HepG2 (cell line): ENCODE measurements around the gene STARD10. TPM values are rescaled to one million over a fixed set of nuclear protein-coding genes. Genes with fewer than 3 reads are reported as not detected.
A peak's percentile ranks its signal among the peaks of the same experiment; 100 is the strongest.
"Not testable (repeated sequence)": the region's sequence is repeated elsewhere in the genome, so short reads cannot be mapped to it uniquely, and the experiment has no call there.

Experiments
- ATAC-seq: fragments of 200-7000 bp; cut with Tn5 transposase; 3 replicates; pipeline ENCODE4 v1.9.1; 2020; ENCODE audit warnings: mild to moderate bottlenecking, moderate library complexity
- BruUV-seq: library from RNA; stranded (reverse); fragments of 400-500 nt; replicated peaks from 2 replicates; lab custom pipeline; 2021; lab: Mats Ljungman, UMichigan
- CTCF ChIA-PET: fragments of 300-600 bp; formaldehyde crosslinking; extraction: SDS; loops from one replicate; lab custom pipeline; 2021; ENCODE audit warnings: low total read pairs, inconsistent platforms, low intra/inter-chr PET ratio; lab: Yijun Ruan, JAX
- POLR2A ChIA-PET: fragments of 350-600 bp; sonication (Branson Sonifier 250); formaldehyde crosslinking; loops from one replicate; lab custom pipeline; 2020; ENCODE audit warnings: antibody characterized with exemption, inconsistent platforms; lab: Yijun Ruan, JAX
- DNase-seq: peaks from one replicate; pipeline ENCODE4 v3.0.0-alpha.2; 2015; ENCODE audit warnings: low spot score
- FAIRE-seq: peaks from 3 replicates; lab custom pipeline; 2011; peaks lifted over from hg19 to GRCh38; lab: Jason Lieb, UNC
- H2AFZ ChIP-seq: one replicate; pipeline ENCODE4 v1.6.1; 2011; ENCODE audit warnings: low read length, inconsistent platforms
- H3K27ac ChIP-seq: fragments of 300-600 bp; 3 replicates; pipeline ENCODE4 v1.8.0; 2011; ENCODE audit warnings: mixed run types, mild to moderate bottlenecking, mixed read lengths, low read length, inconsistent platforms; ENCODE audit not compliant: insufficient read depth; ENCODE audit errors: extremely low read length
- H3K27me3 ChIP-seq, 2 experiments: fragments of 200-600 bp in 1 of 2; 2 replicates in 1 of 2; 3 replicates in 1 of 2; pipeline versions ENCODE4 v1.6.0 to v1.8.0; 2011; ENCODE audit warnings: low read length in 2 of 2, mild to moderate bottlenecking in 2 of 2, moderate library complexity in 2 of 2, inconsistent platforms in 1 of 2; ENCODE audit not compliant: insufficient read depth in 2 of 2, control insufficient read depth in 1 of 2
- H3K36me3 ChIP-seq, 2 experiments: fragments of 200-600 bp in 1 of 2; replicated peaks in 1 of 2; 2 replicates in 1 of 2; 3 replicates in 1 of 2; pipeline versions ENCODE4 v1.5.1 to v1.8.0; 2011; ENCODE audit warnings: low read length in 2 of 2, inconsistent platforms in 1 of 2; ENCODE audit not compliant: insufficient read depth in 2 of 2, control insufficient read depth in 1 of 2
- H3K4me1 ChIP-seq: 2 replicates; pipeline ENCODE4 v1.5.1; 2012; ENCODE audit warnings: low read length, inconsistent platforms; ENCODE audit not compliant: insufficient read depth
- H3K4me2 ChIP-seq: 2 replicates; pipeline ENCODE4 v1.6.0; 2011; ENCODE audit warnings: low read depth, low read length, inconsistent platforms
- H3K4me3 ChIP-seq, 3 experiments: fragments of 200-600 bp in 1 of 3; sonication (generic), shearing (Covaris generic) in 1 of 3; replicated peaks in 1 of 3; 2 replicates each; pipeline ENCODE4 v1.5.1; 2011 to 2016; ENCODE audit warnings: low read length in 3 of 3, inconsistent platforms in 2 of 3, low read depth in 2 of 3, mild to moderate bottlenecking in 2 of 3, control low read depth in 1 of 3, mixed read lengths in 1 of 3; ENCODE audit not compliant: insufficient read depth in 1 of 3
- H3K79me2 ChIP-seq: one replicate; pipeline ENCODE4 v1.6.1; 2011; ENCODE audit warnings: low read length, inconsistent platforms; ENCODE audit not compliant: insufficient read depth
- H3K9ac ChIP-seq: 2 replicates; pipeline ENCODE4 v1.6.0; 2011; ENCODE audit warnings: mild to moderate bottlenecking, low read depth, low read length, inconsistent platforms; ENCODE audit not compliant: insufficient read depth
- H3K9me3 ChIP-seq: 2 replicates; pipeline ENCODE4 v1.5.1; 2012; ENCODE audit warnings: mild to moderate bottlenecking, low read length
- H4K20me1 ChIP-seq: 2 replicates; pipeline ENCODE4 v1.6.0; 2011; ENCODE audit warnings: inconsistent platforms, mild to moderate bottlenecking, low read length, moderate library complexity; ENCODE audit not compliant: insufficient read depth
- HOXD1 ChIP-seq: sonication (generic); formaldehyde crosslinking; IDR thresholded peaks from 2 replicates; pipeline ENCODE4 v1.5.0; 2020; ENCODE audit warnings: missing genetic modification reagents
- JUNB ChIP-seq: sonication (generic); formaldehyde crosslinking; IDR thresholded peaks from 2 replicates; pipeline ENCODE4 v1.8.0; 2022; ENCODE audit warnings: missing genetic modification reagents, mild to moderate bottlenecking, borderline replicate concordance
- RCOR2 ChIP-seq: IDR thresholded peaks from 2 replicates; pipeline ENCODE4 v1.6.1; 2016; ENCODE audit warnings: missing biosample characterization, missing genetic modification reagents
- RELA ChIP-seq: sonication (generic); formaldehyde crosslinking; IDR thresholded peaks from 2 replicates; pipeline ENCODE4 v1.4.0; 2020; ENCODE audit warnings: missing genetic modification reagents
- SIX1 ChIP-seq: sonication (generic); formaldehyde crosslinking; IDR thresholded peaks from 2 replicates; pipeline ENCODE4 v1.4.0; 2020; ENCODE audit warnings: missing genetic modification reagents, borderline replicate concordance
- ZFP82 ChIP-seq: sonication (generic); formaldehyde crosslinking; IDR thresholded peaks from 2 replicates; pipeline ENCODE4 v1.5.1; 2020; ENCODE audit warnings: mild to moderate bottlenecking, missing genetic modification reagents, borderline replicate concordance
- ZNF230 ChIP-seq: sonication (generic); formaldehyde crosslinking; IDR thresholded peaks from 2 replicates; pipeline ENCODE4 v1.4.0; 2020; ENCODE audit warnings: mild to moderate bottlenecking, missing genetic modification reagents
- ZNF367 ChIP-seq: sonication (generic); formaldehyde crosslinking; IDR thresholded peaks from 2 replicates; pipeline ENCODE4 v1.4.0; 2020; ENCODE audit warnings: missing genetic modification reagents, borderline replicate concordance
- ZNF484 ChIP-seq: sonication (generic); formaldehyde crosslinking; IDR thresholded peaks from 2 replicates; pipeline ENCODE4 v1.5.1; 2020; ENCODE audit warnings: mild to moderate bottlenecking, low read depth, missing genetic modification reagents, borderline replicate concordance
- ZNF614 ChIP-seq: IDR thresholded peaks from 2 replicates; pipeline ENCODE4 v1.6.1; 2018; ENCODE audit warnings: missing biosample characterization, missing genetic modification reagents, inconsistent platforms, borderline replicate concordance
- WGBS: methylation state at CpG from one replicate; pipeline ENCODE4 v1.1.6; 2017; ENCODE audit warnings: low lambda C conversion rate; 5-methylcytosine and 5-hydroxymethylcytosine counted together
- in situ Hi-C: cut with HindIII; loops from 2 replicates; pipeline ENCODE4 v1.10.0; 2017; ENCODE audit warnings: low pct_unique_long_range_greater_than_20kb; ENCODE audit not compliant: extremely low pct_ligation_motif_present
- intact Hi-C: fragments of 100-400 bp; cut with micrococcal nuclease; formaldehyde crosslinking; loops from one replicate; pipeline ENCODE4 v1.10.0; 2022; ENCODE audit not compliant: unreplicated experiment
- polyA plus RNA-seq, 8 experiments: library from polyadenylated mRNA; depleted of rRNA in 3 of 8; stranded (reverse) in 7 of 8; unstranded in 1 of 8; fragments of >200 nt; fragmentation: Illumina TruSeq in 4 of 8; extraction: Trizol in 4 of 8; gene quantifications; 2 replicates each; pipeline versions ENCODE4 v1.2.1 to v1.2.3, GENCODE V29; 2011 to 2016; ENCODE audit warnings: low read depth in 4 of 8, missing spikeins in 1 of 8, mixed read lengths in 1 of 8; ENCODE audit not compliant: insufficient read depth in 1 of 8
- total RNA-seq, 5 experiments: library from RNA; depleted of rRNA; stranded (reverse); fragments of >200 nt; fragmentation: Illumina TruSeq; extraction: Trizol; gene quantifications; 2 replicates each; pipeline ENCODE4 v1.2.3, GENCODE V29; 2016; ENCODE audit warnings: low read depth in 1 of 5

STARD10 gene
- total and polyA plus RNA-seq, 2 of the 13 experiments (the other 11 are each of a cell fraction or from before 2014, with no cell fraction given), result 260 to 341 TPM

DNA sequence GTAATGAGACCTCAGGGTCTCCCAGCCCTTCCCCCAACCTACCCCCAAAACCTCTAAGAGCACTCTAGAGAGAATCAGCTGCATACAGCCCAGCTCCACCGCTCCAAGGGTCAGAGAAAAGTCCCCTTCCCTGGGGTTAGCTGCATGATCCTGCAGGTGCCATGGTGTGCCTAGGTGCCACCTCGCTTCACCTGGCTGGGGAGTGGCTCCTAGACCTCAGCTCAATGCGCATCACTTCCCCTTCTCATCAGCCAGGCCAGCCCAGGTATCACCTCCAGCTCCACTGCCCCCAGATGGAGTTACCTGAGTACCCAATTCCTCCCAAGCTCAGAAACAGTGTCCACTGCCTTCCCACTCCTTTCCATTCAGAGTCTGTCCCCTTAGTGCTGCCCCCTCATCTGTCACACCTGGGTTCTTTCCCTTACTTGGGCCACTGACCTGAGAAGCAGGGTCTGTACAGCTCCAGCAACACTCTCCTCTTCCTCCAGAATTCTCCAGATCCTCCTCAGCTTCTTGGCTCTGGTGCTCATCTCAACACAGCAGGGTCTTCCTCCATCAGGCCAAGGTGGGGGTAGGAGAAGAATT is 1.3 kb downstream of the STARD10 start:
- no TSS peak for BruUV-seq
- no peak overlapping the region for H2AFZ ChIP-seq
- peak overlapping the region; percentile 65 for H3K27ac ChIP-seq
- TF ChIP-seq RCOR2 (no peak), JUNB (CRISPR knock-in tag) (no peak), ZNF614 (CRISPR knock-in tag) (no peak), ZNF367 (CRISPR knock-in tag) (no peak), HOXD1 (CRISPR knock-in tag) (no peak), ZNF230 (CRISPR knock-in tag) (no peak), RELA (CRISPR knock-in tag) (no peak), ZFP82 (no peak), ZNF484 (no peak), SIX1 (no peak)
- WGBS, result 100% methylated on average over 2 of the region's 3 CpGs
- no peak overlapping the region for H3K4me3 ChIP-seq
- H3K9ac ChIP-seq, result peak overlapping the region; percentile 24; the same call in 1 of the 2 replicates
- peak overlapping the region; percentile 95 for H3K4me2 ChIP-seq
- in situ Hi-C loops (loop anchor here (5.0 kb wide), 1 partner anchor 40 kb away; the partner anchor contains the start of gene ARAP1), intact Hi-C loops (loop anchor here (1.0 kb wide), 1 partner anchor 26 kb away; no protein-coding TSS in a partner anchor)
- H3K4me1 ChIP-seq, result peaks cover 66% of the 10 kb centered on the region
- H3K9me3 ChIP-seq, result no peaks in the 10 kb centered on the region
- POLR2A ChIA-PET, result interaction anchor here (1.0 to 3.9 kb wide), 3 partner anchors 14 to 67 kb away, joined by 3 to 103 read pairs (median 24); no protein-coding TSS in a partner anchor
- no peak for ATAC-seq
- no peaks in the 10 kb centered on the region for H4K20me1 ChIP-seq
- no peak for DNase-seq
- no peaks in the 10 kb centered on the region for H3K36me3 ChIP-seq
- H3K79me2 ChIP-seq, result no peaks in the 10 kb centered on the region
- CTCF ChIA-PET, result interaction anchor here (1.5 to 2.9 kb wide), 3 partner anchors 28 to 67 kb away, joined by 7 to 27 read pairs (median 10); no protein-coding TSS in a partner anchor
- no peaks in the 10 kb centered on the region for H3K27me3 ChIP-seq
- no peak for FAIRE-seq

DNA sequence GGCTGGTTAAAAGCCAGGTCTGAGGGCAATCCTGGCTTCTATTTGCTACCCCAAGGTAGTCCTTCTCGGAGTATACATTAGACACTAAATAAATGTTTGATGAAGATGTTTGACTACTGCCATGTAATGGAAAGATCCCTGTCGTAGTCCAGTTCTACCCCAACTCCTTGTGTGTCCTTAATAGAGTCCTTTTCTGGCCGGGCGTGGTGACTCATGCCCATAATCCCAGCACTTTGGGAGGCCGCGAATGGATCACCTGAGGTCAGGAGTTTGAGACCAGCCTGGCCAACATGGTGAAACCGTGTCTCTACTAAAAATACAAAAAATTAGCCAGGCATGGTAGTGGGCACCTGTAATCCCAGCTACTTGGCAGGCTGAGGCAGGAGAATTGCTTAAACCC is 2.6 kb downstream of the STARD10 start:
- Histone ChIP-seq H3K27ac (peak overlapping the region; percentile 53), H3K4me1 (peaks cover 79% of the 10 kb centered on the region)
- H3K9me3 ChIP-seq, H3K4me2 ChIP-seq, H3K9ac ChIP-seq, H3K36me3 ChIP-seq, BruUV-seq, POLR2A ChIA-PET, ATAC-seq, H3K27me3 ChIP-seq, H2AFZ ChIP-seq, FAIRE-seq, DNase-seq, H3K4me3 ChIP-seq, H4K20me1 ChIP-seq, CTCF ChIA-PET, H3K79me2 ChIP-seq, intact Hi-C loops: not testable (repeated sequence)
- in situ Hi-C loops, result loop anchor here (5.0 kb wide), 1 partner anchor 39 kb away; the partner anchor contains the start of gene ARAP1
- WGBS, result 89% methylated on average over 7 of the region's 7 CpGs
